ENCODE results near the gene MINDY4. TPM values are rescaled to one million over a fixed set of nuclear protein-coding genes. Genes with fewer than 3 reads are reported as not detected.

The MINDY4 gene
- total and polyA plus RNA-seq, 2 of the 13 experiments (the other 11 are each of a cell fraction or from before 2014, with no cell fraction given): not detected

GRCh38 chr7:30853576-30853975 is 82.4 kb downstream of the MINDY4 start:
- in situ Hi-C loops (cut with HindIII; ENCODE audit: extremely low pct_ligation_motif_present, low pct_unique_long_range_greater_than_20kb): no loop called here
- CTCF ChIA-PET (ENCODE audit: low intra/inter-chr PET ratio, low total read pairs): no interaction called here
- H3K27ac ChIP-seq (ENCODE audit: extremely low read length, insufficient read depth, low read length): no peak overlapping the region
- no peaks in the 10 kb centered on the region for H4K20me1 ChIP-seq (ENCODE audit: insufficient read depth, low read length)
- no peak overlapping the region for H3K4me3 ChIP-seq (replicated peaks in 1 of 3; ENCODE audit: insufficient read depth in 1 of 3, low read depth in 2 of 3, low read length in 3 of 3)
- DNase-seq (ENCODE audit: low spot score) (no peak), FAIRE-seq (no peak), ATAC-seq (no peak)
- no peaks in the 10 kb centered on the region for H3K4me1 ChIP-seq (ENCODE audit: insufficient read depth, low read length)
- intact Hi-C loops (cut with micrococcal nuclease; ENCODE audit: unreplicated experiment): no loop called here
- H2AFZ ChIP-seq (ENCODE audit: low read length): no peak overlapping the region
- no peak overlapping the region for H3K9ac ChIP-seq (ENCODE audit: insufficient read depth, low read depth, low read length)
- peaks cover 0 to 2% of the 10 kb centered on the region in 2 experiments; a peak in 1 of 5 replicates for H3K27me3 ChIP-seq (ENCODE audit: control insufficient read depth in 1 of 2, insufficient read depth in 2 of 2, low read length in 2 of 2)
- no peaks in the 10 kb centered on the region for H3K36me3 ChIP-seq (replicated peaks in 1 of 2; ENCODE audit: control insufficient read depth in 1 of 2, insufficient read depth in 2 of 2, low read length in 2 of 2)
- BruUV-seq (replicated peaks): no TSS peak
- no peaks in the 10 kb centered on the region for H3K79me2 ChIP-seq (ENCODE audit: insufficient read depth, low read length)
- TF ChIP-seq SAFB2 (CRISPR knock-in tag; IDR thresholded peaks at IDR 0.05; ENCODE audit: borderline replicate concordance, low read depth) (no peak), ZNF605 (CRISPR knock-in tag; IDR thresholded peaks at IDR 0.05) (no peak), HDAC6 (IDR thresholded peaks at IDR 0.05; ENCODE audit: low read depth, low read length) (no peak), FOXK1 (CRISPR knock-in tag; IDR thresholded peaks at IDR 0.05; ENCODE audit: borderline replicate concordance, low read depth) (no peak), KDM5A (IDR thresholded peaks at IDR 0.05; ENCODE audit: borderline replicate concordance, low read length) (no peak), CEBPZ (IDR thresholded peaks at IDR 0.05; ENCODE audit: low read length) (no peak), ZNF784 (CRISPR knock-in tag; IDR thresholded peaks at IDR 0.05; ENCODE audit: borderline replicate concordance) (no peak), ZNF646 (CRISPR knock-in tag; IDR thresholded peaks at IDR 0.05) (no peak), ZNF503 (CRISPR knock-in tag; IDR thresholded peaks at IDR 0.05) (no peak), PTBP1 (IDR thresholded peaks at IDR 0.05; ENCODE audit: low read depth, low read length, poor library complexity, severe bottlenecking) (no peak)
- 0% methylated on average over 1 of the region's 3 CpGs for WGBS (ENCODE audit: low lambda C conversion rate)
- POLR2A ChIA-PET: no interaction called here
- H3K4me2 ChIP-seq (ENCODE audit: low read depth, low read length): no peak overlapping the region
- H3K9me3 ChIP-seq (ENCODE audit: low read length): no peaks in the 10 kb centered on the region

Data from HepG2 (cell line).